Kidney (tissue), 11 donors: ENCODE measurements around the gene SSX4B. TPM values are rescaled to one million over a fixed set of nuclear protein-coding genes. Genes with fewer than 3 reads are reported as not detected.
"Not testable (repeated sequence)": the region's sequence is repeated elsewhere in the genome, so short reads cannot be mapped to it uniquely, and the experiment has no call there.

Experiments used
- DNase-seq, 5 donors: peaks; one replicate each; pipeline ENCODE4 v3.0.0-alpha.2; 2013 to 2020
- FAIRE-seq: peaks from 2 replicates; lab custom pipeline; 2012; peaks lifted over from hg19 to GRCh38; lab: Jason Lieb, UNC
- H3K27ac ChIP-seq, 2 donors: one replicate each; pipeline ENCODE4 v1.7.0; 2013; ENCODE audit warnings: low read depth in 2 of 2, low read length in 2 of 2, inconsistent platforms in 1 of 2
- H3K27me3 ChIP-seq: one replicate; pipeline ENCODE4 v1.7.1; 2013; ENCODE audit warnings: low read length, inconsistent platforms; ENCODE audit not compliant: control insufficient read depth, insufficient read depth
- H3K36me3 ChIP-seq, 3 donors: one replicate each; pipeline versions ENCODE4 v1.7.0 to v1.7.1; 2013; ENCODE audit warnings: low read length in 3 of 3, control low read depth in 1 of 3, inconsistent platforms in 1 of 3; ENCODE audit not compliant: insufficient read depth in 3 of 3, control insufficient read depth in 2 of 3
- H3K4me1 ChIP-seq, 3 donors: one replicate each; pipeline versions ENCODE4 v1.7.0 to v1.7.1; 2013; ENCODE audit warnings: low read length in 3 of 3, inconsistent platforms in 1 of 3, low read depth in 1 of 3; ENCODE audit not compliant: control insufficient read depth in 2 of 3, insufficient read depth in 2 of 3
- H3K4me3 ChIP-seq, 3 donors: one replicate each; pipeline versions ENCODE4 v1.7.0 to v1.8.1; 2013; ENCODE audit warnings: low read length in 3 of 3, control low read depth in 1 of 3, inconsistent platforms in 1 of 3
- H3K9ac ChIP-seq, 3 donors: one replicate each; pipeline versions ENCODE4 v1.7.0 to v1.7.1; 2013; ENCODE audit warnings: low read length in 3 of 3, control low read depth in 1 of 3, inconsistent platforms in 1 of 3
- H3K9me3 ChIP-seq, 3 donors: one replicate each; pipeline versions ENCODE4 v1.7.0 to v1.7.1; 2013; ENCODE audit warnings: low read length in 3 of 3, control low read depth in 1 of 3, inconsistent platforms in 1 of 3; ENCODE audit not compliant: control insufficient read depth in 2 of 3, insufficient read depth in 1 of 3
- intact Hi-C: fragments of 100-400 bp; cut with DNase I; formaldehyde crosslinking; loops from one replicate; pipeline ENCODE4 v1.11.1; 2022
- polyA plus RNA-seq: library from polyadenylated mRNA; stranded (reverse); fragments of 350-450 nt; fragmentation: Illumina TruSeq; extraction: RNeasy Lipid Tissue Mini Kit (QIAGEN cat#74804); gene quantifications from one replicate; pipeline ENCODE4 v1.2.3, GENCODE V29; 2014; ENCODE audit warnings: low read depth, low replicate concordance; ENCODE audit not compliant: insufficient read depth
- total RNA-seq: library from RNA; stranded (reverse); fragmentation: NEBNext Ultra II Directional; extraction: Animal tissue kit (Norgen Biotek cat#: 25700); gene quantifications from one replicate; pipeline ENCODE4 v1.2.1, GENCODE V29; 2021
- donor health status: control.
- donor health status: control.
- donor health status: DM: yes; HTN: yes; CAD: no.
- donor health status: Normal renal cell carcinoma (clear cell type).

SSX4B gene
- total and polyA plus RNA-seq, 2 donors from 2014 or later, result not detected

GRCh38 chrX:48430166-48430565 lies 18.4 kb upstream of the SSX4B start:
- H3K36me3 ChIP-seq, H3K27ac ChIP-seq, H3K27me3 ChIP-seq, H3K9me3 ChIP-seq, intact Hi-C loops, H3K4me3 ChIP-seq, DNase-seq, H3K4me1 ChIP-seq, FAIRE-seq, H3K9ac ChIP-seq: not testable (repeated sequence)

GRCh38 chrX:48429606-48430005 lies 17.8 kb upstream of the SSX4B start:
- H3K4me1 ChIP-seq, H3K27ac ChIP-seq, H3K27me3 ChIP-seq, H3K9ac ChIP-seq, DNase-seq, intact Hi-C loops, H3K36me3 ChIP-seq, FAIRE-seq, H3K9me3 ChIP-seq, H3K4me3 ChIP-seq: not testable (repeated sequence)

- H3K36me3 ChIP-seq, H3K4me1 ChIP-seq, FAIRE-seq, H3K9ac ChIP-seq, H3K27me3 ChIP-seq, DNase-seq, intact Hi-C loops, H3K4me3 ChIP-seq, H3K9me3 ChIP-seq, H3K27ac ChIP-seq: not testable (repeated sequence)
Observed at GRCh38 chrX:48427027-48427716, 15.4 kb upstream of the SSX4B start.

GRCh38 chrX:48397825-48398224 lies 13.9 kb downstream of the SSX4B start:
- intact Hi-C loops, H3K9ac ChIP-seq, H3K36me3 ChIP-seq, H3K4me3 ChIP-seq, H3K9me3 ChIP-seq, H3K4me1 ChIP-seq, H3K27me3 ChIP-seq, FAIRE-seq, H3K27ac ChIP-seq: not testable (repeated sequence)
- peak in 2 of 5 donors; percentile 0 to 1 for DNase-seq

GRCh38 chrX:48396931-48397330 lies 14.8 kb downstream of the SSX4B start:
- H3K27me3 ChIP-seq, H3K36me3 ChIP-seq, H3K27ac ChIP-seq, FAIRE-seq, DNase-seq, H3K4me3 ChIP-seq, H3K9me3 ChIP-seq, H3K9ac ChIP-seq, H3K4me1 ChIP-seq, intact Hi-C loops: not testable (repeated sequence)

GRCh38 chrX:48383239-48383638 lies 28.5 kb downstream of the SSX4B start, which contains the start of gene SSX4:
SSX4 (plus strand) TSS chrX:48383539; CDS start chrX:48384054, 515 bp downstream.
- H3K4me1 ChIP-seq, H3K36me3 ChIP-seq, DNase-seq, intact Hi-C loops, H3K9ac ChIP-seq, H3K27me3 ChIP-seq, H3K9me3 ChIP-seq, H3K27ac ChIP-seq, FAIRE-seq, H3K4me3 ChIP-seq: not testable (repeated sequence)

- H3K9ac ChIP-seq, H3K4me3 ChIP-seq, DNase-seq, intact Hi-C loops, H3K27me3 ChIP-seq, H3K9me3 ChIP-seq, H3K4me1 ChIP-seq, H3K36me3 ChIP-seq, H3K27ac ChIP-seq: not testable (repeated sequence)
- FAIRE-seq, result peak; percentile 64
Observed at GRCh38 chrX:48370408-48370807, 41.4 kb downstream of the SSX4B start.

GRCh38 chrX:48367717-48368408 lies 43.9 kb downstream of the SSX4B start:
- DNase-seq, H3K4me3 ChIP-seq, H3K9me3 ChIP-seq, H3K27ac ChIP-seq, intact Hi-C loops, H3K27me3 ChIP-seq, H3K9ac ChIP-seq, H3K36me3 ChIP-seq, FAIRE-seq, H3K4me1 ChIP-seq: not testable (repeated sequence)
